ENCODE data around the gene EXOC3. TPM values are rescaled to one million over a fixed set of nuclear protein-coding genes. Genes with fewer than 3 reads are reported as not detected.

The EXOC3 gene
- total RNA-seq, 1 donor from 2014 or later, result 29.2 TPM

GRCh38 chr5:437281-437771 lies 5.7 kb upstream of the EXOC3 start:
- H3K27me3 ChIP-seq (ENCODE audit: control insufficient read depth in 3 of 3, insufficient read depth in 3 of 3, low read length in 3 of 3), result peaks cover 24 to 37% (median 28%) of the 10 kb centered on the region in 3 donors
- peak overlapping the region in 1 of 3 donors; percentile 33 for H3K9ac ChIP-seq (ENCODE audit: low read depth in 1 of 3, low read length in 3 of 3)
- H3K4me1 ChIP-seq (ENCODE audit: control insufficient read depth in 3 of 3, insufficient read depth in 3 of 3, low read length in 3 of 3), result peaks cover 5% of the 10 kb centered on the region in 3 donors
- no peaks in the 10 kb centered on the region for H3K36me3 ChIP-seq (ENCODE audit: control insufficient read depth in 3 of 3, insufficient read depth in 3 of 3, low read length in 3 of 3)
- no peak overlapping the region for H3K4me3 ChIP-seq (ENCODE audit: low read length in 3 of 3)
- no peak overlapping the region for H3K27ac ChIP-seq (ENCODE audit: low read depth, low read length)
- H3K9me3 ChIP-seq (ENCODE audit: control insufficient read depth in 3 of 3, low read length in 3 of 3), result no peaks in the 10 kb centered on the region

DNA sequence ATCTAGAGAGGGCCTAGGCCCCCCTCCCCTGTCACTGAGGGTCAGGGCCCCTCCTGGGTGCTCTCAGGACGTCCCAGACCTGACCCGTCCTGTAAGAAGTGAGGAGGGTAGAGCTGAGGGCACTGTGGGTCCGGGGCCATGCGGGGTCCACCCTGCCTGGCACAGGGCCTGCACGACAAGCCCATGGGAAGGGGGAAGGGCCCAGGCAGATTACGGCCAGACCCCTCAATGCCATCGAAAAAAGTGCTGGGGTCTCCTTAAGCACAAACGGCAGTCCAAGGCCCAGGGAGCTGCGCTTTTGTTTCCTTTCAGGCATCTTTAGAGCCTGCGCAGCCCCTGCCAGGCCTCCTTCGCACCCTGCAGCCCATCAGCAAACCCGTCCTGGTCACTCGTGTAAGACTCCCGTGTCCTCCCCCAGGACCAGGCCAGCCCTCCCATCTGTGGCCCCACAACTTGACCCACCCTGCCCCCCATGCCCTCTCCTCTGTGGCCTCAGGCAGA lies 4.4 kb upstream of the EXOC3 start:
- Histone ChIP-seq H3K4me1 (ENCODE audit: control insufficient read depth in 3 of 3, insufficient read depth in 3 of 3, low read length in 3 of 3) (peaks cover 9 to 12% (median 11%) of the 10 kb centered on the region in 3 donors), H3K27ac (ENCODE audit: low read depth, low read length) (no peak overlapping the region), H3K36me3 (ENCODE audit: control insufficient read depth in 3 of 3, insufficient read depth in 3 of 3, low read length in 3 of 3) (no peaks in the 10 kb centered on the region), H3K9ac (ENCODE audit: low read depth in 1 of 3, low read length in 3 of 3) (no peak overlapping the region), H3K9me3 (ENCODE audit: control insufficient read depth in 3 of 3, low read length in 3 of 3) (no peaks in the 10 kb centered on the region), H3K27me3 (ENCODE audit: control insufficient read depth in 3 of 3, insufficient read depth in 3 of 3, low read length in 3 of 3) (peaks cover 24 to 28% (median 26%) of the 10 kb centered on the region in 3 donors), H3K4me3 (ENCODE audit: low read length in 3 of 3) (no peak overlapping the region)

- Histone ChIP-seq H3K9me3 (ENCODE audit: control insufficient read depth in 3 of 3, low read length in 3 of 3) (no peaks in the 10 kb centered on the region), H3K27me3 (ENCODE audit: control insufficient read depth in 3 of 3, insufficient read depth in 3 of 3, low read length in 3 of 3) (peaks cover 22 to 28% (median 24%) of the 10 kb centered on the region in 3 donors), H3K4me3 (ENCODE audit: low read length in 3 of 3) (no peak overlapping the region), H3K36me3 (ENCODE audit: control insufficient read depth in 3 of 3, insufficient read depth in 3 of 3, low read length in 3 of 3) (no peaks in the 10 kb centered on the region), H3K4me1 (ENCODE audit: control insufficient read depth in 3 of 3, insufficient read depth in 3 of 3, low read length in 3 of 3) (peaks cover 16 to 19% (median 17%) of the 10 kb centered on the region in 3 donors), H3K27ac (ENCODE audit: low read depth, low read length) (no peak overlapping the region), H3K9ac (ENCODE audit: low read depth in 1 of 3, low read length in 3 of 3) (no peak overlapping the region)
These were observed 3.8 kb upstream of the EXOC3 start for GRCh38 chr5:439181-439580.

- Histone ChIP-seq H3K36me3 (ENCODE audit: control insufficient read depth in 3 of 3, insufficient read depth in 3 of 3, low read length in 3 of 3) (no peaks in the 10 kb centered on the region), H3K27ac (ENCODE audit: low read depth, low read length) (no peak overlapping the region), H3K27me3 (ENCODE audit: control insufficient read depth in 3 of 3, insufficient read depth in 3 of 3, low read length in 3 of 3) (peaks cover 19 to 27% (median 22%) of the 10 kb centered on the region in 3 donors), H3K9ac (ENCODE audit: low read depth in 1 of 3, low read length in 3 of 3) (no peak overlapping the region), H3K9me3 (ENCODE audit: control insufficient read depth in 3 of 3, low read length in 3 of 3) (no peaks in the 10 kb centered on the region), H3K4me3 (ENCODE audit: low read length in 3 of 3) (no peak overlapping the region), H3K4me1 (ENCODE audit: control insufficient read depth in 3 of 3, insufficient read depth in 3 of 3, low read length in 3 of 3) (peaks cover 19 to 23% (median 21%) of the 10 kb centered on the region in 3 donors)
These were observed 3.3 kb upstream of the EXOC3 start for GRCh38 chr5:439636-440035.

DNA sequence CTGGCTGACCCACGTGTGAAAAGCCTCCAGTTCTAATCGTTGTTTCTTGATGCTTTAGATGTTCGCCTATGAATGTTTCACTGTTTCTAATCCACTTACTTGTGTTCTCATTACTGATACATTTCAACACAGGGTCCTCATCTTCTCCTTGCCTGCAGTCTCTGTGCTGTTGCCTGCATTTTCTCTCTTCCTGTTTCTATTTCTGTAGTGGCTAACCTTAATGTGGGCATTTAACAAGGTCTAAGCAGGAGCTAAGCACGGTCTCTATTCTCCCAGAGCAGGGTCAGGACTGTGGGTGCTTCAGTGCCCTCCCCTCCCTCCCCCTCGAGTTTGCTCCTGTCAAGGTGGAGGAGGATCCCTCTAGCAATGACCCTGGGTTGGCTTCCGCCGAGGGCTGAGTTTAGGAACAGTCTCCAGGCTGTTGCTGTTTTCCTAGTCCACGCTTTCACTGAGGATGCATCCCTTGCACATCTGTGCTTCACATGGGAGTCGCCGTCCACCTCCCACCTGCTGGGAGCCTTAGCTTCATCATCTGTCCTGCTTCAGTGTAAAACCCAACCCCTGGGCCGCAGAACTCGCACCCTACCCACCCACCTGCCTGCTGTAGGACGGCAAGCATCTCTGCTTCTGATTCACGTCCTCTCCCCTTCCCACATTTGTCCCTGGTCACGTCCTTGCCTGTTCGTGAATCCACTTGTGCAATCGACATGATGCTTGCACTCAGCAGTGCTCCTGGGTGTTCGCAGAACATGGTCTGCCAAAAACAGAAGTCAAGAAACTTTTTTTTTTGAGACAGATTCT lies 2.4 kb upstream of the EXOC3 start:
- H3K4me1 ChIP-seq (ENCODE audit: control insufficient read depth in 3 of 3, insufficient read depth in 3 of 3, low read length in 3 of 3), result peaks cover 19 to 23% (median 21%) of the 10 kb centered on the region in 3 donors
- no peak overlapping the region for H3K4me3 ChIP-seq (ENCODE audit: low read length in 3 of 3)
- peaks cover 0 to under 1% (median 0%) of the 10 kb centered on the region in 3 donors for H3K36me3 ChIP-seq (ENCODE audit: control insufficient read depth in 3 of 3, insufficient read depth in 3 of 3, low read length in 3 of 3)
- H3K9me3 ChIP-seq (ENCODE audit: control insufficient read depth in 3 of 3, low read length in 3 of 3), result no peaks in the 10 kb centered on the region
- no peak overlapping the region for H3K9ac ChIP-seq (ENCODE audit: low read depth in 1 of 3, low read length in 3 of 3)
- no peak overlapping the region for H3K27ac ChIP-seq (ENCODE audit: low read depth, low read length)
- peaks cover 16 to 20% (median 17%) of the 10 kb centered on the region in 3 donors for H3K27me3 ChIP-seq (ENCODE audit: control insufficient read depth in 3 of 3, insufficient read depth in 3 of 3, low read length in 3 of 3)

GRCh38 chr5:441996-442334 lies 1.0 kb upstream of the EXOC3 start:
- H3K27ac ChIP-seq (ENCODE audit: low read depth, low read length), result no peak overlapping the region
- peaks cover 6% of the 10 kb centered on the region in 3 donors for H3K36me3 ChIP-seq (ENCODE audit: control insufficient read depth in 3 of 3, insufficient read depth in 3 of 3, low read length in 3 of 3)
- peak overlapping the region; percentile 94 to 100 (median 96) for H3K4me3 ChIP-seq (ENCODE audit: low read length in 3 of 3)
- H3K9me3 ChIP-seq (ENCODE audit: control insufficient read depth in 3 of 3, low read length in 3 of 3), result no peaks in the 10 kb centered on the region
- H3K9ac ChIP-seq (ENCODE audit: low read depth in 1 of 3, low read length in 3 of 3), result peak overlapping the region in 2 of 3 donors; percentile 85 to 98
- peaks cover 19 to 23% (median 21%) of the 10 kb centered on the region in 3 donors for H3K4me1 ChIP-seq (ENCODE audit: control insufficient read depth in 3 of 3, insufficient read depth in 3 of 3, low read length in 3 of 3)
- H3K27me3 ChIP-seq (ENCODE audit: control insufficient read depth in 3 of 3, insufficient read depth in 3 of 3, low read length in 3 of 3), result peaks cover 6 to 10% (median 9%) of the 10 kb centered on the region in 3 donors

DNA sequence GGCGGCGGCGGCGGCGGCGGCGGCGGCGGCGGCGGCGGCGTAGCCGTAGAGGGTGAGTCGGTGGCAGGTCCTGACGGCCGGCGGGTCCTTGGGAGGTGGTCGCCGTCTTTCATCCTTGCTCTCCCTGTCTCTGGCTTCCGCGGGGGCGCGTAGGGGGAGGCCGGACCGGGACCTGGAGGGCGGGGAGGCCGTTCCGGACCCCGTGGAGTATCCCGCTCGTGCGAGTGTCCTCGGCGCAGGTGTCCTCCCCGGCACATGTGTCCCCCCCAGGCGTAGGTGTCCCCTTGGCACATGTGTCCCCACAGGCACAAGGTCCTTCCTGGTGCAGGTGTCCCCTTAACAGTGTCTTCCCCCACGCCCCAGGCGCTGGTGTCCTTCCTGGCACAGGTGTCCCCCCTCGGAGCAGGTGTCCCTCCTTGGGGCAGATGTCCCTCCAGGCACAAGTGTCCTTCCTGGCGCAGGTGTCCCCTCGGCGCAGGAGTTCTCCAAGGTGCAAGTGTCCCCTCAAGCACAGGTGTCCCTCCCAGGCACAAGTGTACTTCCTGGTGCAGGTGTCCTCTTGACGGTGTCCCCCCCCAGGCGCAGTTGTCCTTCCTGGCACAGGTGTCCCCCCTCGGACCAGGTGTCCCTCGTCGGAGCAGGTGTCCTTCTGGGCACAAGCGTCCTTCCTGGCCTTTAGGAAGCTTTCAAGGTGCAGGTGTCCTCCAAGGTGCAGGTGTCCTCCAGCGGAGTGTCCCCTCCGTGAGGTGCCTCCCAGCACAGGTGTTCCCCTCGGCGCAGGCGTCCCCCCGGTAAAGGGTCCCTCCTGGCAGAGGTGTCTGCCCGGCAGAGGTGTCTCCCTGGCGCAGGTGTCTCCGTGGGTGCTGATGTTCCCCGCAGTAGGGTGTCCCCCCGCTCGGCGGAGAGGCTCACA lies 519 bp downstream of the EXOC3 start:
- H3K27me3 ChIP-seq (ENCODE audit: control insufficient read depth in 3 of 3, insufficient read depth in 3 of 3, low read length in 3 of 3), result peaks cover 0 to 2% (median 0%) of the 10 kb centered on the region in 3 donors
- peaks cover 19 to 29% (median 21%) of the 10 kb centered on the region in 3 donors for H3K4me1 ChIP-seq (ENCODE audit: control insufficient read depth in 3 of 3, insufficient read depth in 3 of 3, low read length in 3 of 3)
- peak overlapping the region; percentile 93 to 98 (median 98) for H3K9ac ChIP-seq (ENCODE audit: low read depth in 1 of 3, low read length in 3 of 3)
- H3K27ac ChIP-seq (ENCODE audit: low read depth, low read length), result peak overlapping the region; percentile 71
- no peaks in the 10 kb centered on the region for H3K9me3 ChIP-seq (ENCODE audit: control insufficient read depth in 3 of 3, low read length in 3 of 3)
- peak overlapping the region; percentile 94 to 100 (median 100) for H3K4me3 ChIP-seq (ENCODE audit: low read length in 3 of 3)
- H3K36me3 ChIP-seq (ENCODE audit: control insufficient read depth in 3 of 3, insufficient read depth in 3 of 3, low read length in 3 of 3), result peaks cover 21% of the 10 kb centered on the region in 3 donors

DNA sequence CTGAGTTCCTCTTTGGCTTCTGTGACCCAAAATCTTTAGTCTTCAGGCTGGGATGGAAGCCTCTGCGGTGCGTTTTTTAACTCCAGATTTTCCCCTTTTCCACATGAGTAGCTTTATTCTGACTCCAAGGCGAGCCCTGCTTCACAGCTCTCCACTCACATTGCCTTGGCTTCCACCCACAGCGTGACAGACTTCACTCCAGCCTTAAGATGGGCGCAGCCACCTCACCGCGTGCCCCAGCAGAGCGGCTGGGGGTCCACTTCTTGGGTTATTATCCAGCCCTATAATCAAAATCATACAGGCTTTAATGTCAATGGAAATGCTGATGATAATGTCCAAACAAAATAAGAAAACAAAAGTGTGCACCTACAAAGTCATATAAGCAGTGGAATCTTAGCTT lies 1.2 kb downstream of the EXOC3 start:
- Histone ChIP-seq H3K4me3 (ENCODE audit: low read length in 3 of 3) (peak overlapping the region; percentile 94 to 100 (median 100)), H3K9me3 (ENCODE audit: control insufficient read depth in 3 of 3, low read length in 3 of 3) (no peaks in the 10 kb centered on the region), H3K9ac (ENCODE audit: low read depth in 1 of 3, low read length in 3 of 3) (peak overlapping the region; percentile 43 to 98 (median 98)), H3K27me3 (ENCODE audit: control insufficient read depth in 3 of 3, insufficient read depth in 3 of 3, low read length in 3 of 3) (no peaks in the 10 kb centered on the region), H3K27ac (ENCODE audit: low read depth, low read length) (no peak overlapping the region), H3K4me1 (ENCODE audit: control insufficient read depth in 3 of 3, insufficient read depth in 3 of 3, low read length in 3 of 3) (peaks cover 19 to 31% (median 21%) of the 10 kb centered on the region in 3 donors), H3K36me3 (ENCODE audit: control insufficient read depth in 3 of 3, insufficient read depth in 3 of 3, low read length in 3 of 3) (peaks cover 26 to 29% (median 28%) of the 10 kb centered on the region in 3 donors)

- Histone ChIP-seq H3K4me3 (ENCODE audit: low read length in 3 of 3) (no peak overlapping the region), H3K4me1 (ENCODE audit: control insufficient read depth in 3 of 3, insufficient read depth in 3 of 3, low read length in 3 of 3) (peaks cover 19 to 31% (median 21%) of the 10 kb centered on the region in 3 donors), H3K27ac (ENCODE audit: low read depth, low read length) (no peak overlapping the region), H3K9me3 (ENCODE audit: control insufficient read depth in 3 of 3, low read length in 3 of 3) (no peaks in the 10 kb centered on the region), H3K36me3 (ENCODE audit: control insufficient read depth in 3 of 3, insufficient read depth in 3 of 3, low read length in 3 of 3) (peaks cover 30 to 38% (median 37%) of the 10 kb centered on the region in 3 donors), H3K27me3 (ENCODE audit: control insufficient read depth in 3 of 3, insufficient read depth in 3 of 3, low read length in 3 of 3) (no peaks in the 10 kb centered on the region), H3K9ac (ENCODE audit: low read depth in 1 of 3, low read length in 3 of 3) (no peak overlapping the region)
These were observed 2.6 kb downstream of the EXOC3 start for GRCh38 chr5:445591-445990.

Data from skeletal muscle tissue (tissue), 4 donors.